Measurements from ENCODE around the gene MAPK1.
"Not testable (repeated sequence)": the region's sequence is repeated elsewhere in the genome, so short reads cannot be mapped to it uniquely, and the experiment has no call there.

Gene MAPK1

DNA sequence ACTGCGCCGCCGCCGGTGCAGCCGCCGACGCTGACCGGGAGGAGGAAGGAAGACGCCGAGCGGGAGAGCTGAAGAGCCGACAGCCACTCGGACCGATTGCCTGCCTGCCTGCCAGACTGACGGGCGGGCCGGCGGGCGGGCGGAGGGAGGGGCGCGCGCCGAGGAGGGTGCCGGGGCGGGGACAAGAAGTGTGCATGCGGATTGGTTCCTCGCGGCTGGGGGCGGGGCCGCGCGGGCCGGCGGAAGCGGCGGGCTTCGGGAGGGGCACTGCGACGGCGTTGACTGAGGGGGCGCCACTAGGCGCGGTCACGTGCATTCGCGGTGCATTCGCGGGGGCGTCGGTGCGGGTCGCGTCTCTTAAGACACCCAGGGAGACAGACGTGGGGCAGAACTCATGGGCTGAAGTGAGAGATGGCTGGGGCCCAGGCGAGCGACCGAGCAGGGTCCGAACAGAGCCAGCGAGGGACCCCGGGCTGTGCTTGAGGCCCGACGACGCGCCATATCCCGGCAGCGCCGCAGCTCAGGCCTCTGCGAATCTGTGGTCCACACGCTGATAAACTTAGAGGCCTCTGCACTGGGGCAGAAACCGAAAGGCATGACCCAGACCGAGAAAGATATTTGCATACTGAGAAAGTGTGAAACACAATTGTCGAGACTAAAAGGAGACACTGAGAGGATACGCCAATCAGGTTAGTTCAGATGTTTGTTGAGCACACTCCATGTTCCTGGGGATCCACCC is at the start of gene MAPK1:
Gene MAPK1, minus strand, starts transcription at position 118 of the 739 bp plus-strand sequence. CDS start 205 bp downstream, outside the sequence.
- DNase-seq, result no peak

DNA sequence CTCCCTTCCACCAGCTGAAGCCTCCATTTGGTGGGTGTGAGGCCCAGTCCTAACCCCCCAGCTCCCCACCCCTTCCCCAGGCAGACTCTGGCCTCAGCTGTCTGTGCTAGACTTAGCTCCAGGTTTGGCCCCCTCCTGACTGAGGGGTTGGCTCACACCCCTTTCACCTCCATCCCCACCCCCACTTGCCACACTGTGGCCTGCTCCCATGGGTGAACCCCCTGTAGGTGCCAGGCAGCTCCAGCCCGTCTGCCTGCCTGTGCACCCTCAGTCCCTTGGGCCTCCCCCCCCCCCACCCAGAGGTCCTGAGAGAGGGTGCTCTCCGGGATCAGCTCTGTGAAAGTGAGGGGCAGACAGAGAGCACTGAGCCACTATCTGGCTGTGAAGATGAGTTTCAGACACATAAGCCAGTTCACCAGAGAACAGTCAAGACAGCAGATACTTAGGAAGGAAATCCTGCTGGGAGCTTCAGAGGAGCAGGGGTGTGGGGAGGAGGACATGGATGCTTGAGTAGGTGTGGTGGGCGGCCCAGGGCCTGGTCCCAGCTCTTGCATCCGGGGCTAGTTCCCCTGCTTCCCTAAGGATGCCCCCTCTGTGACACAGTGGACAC is 49.0 kb upstream of the MAPK1 start:
- DNase-seq, result no peak

DNA sequence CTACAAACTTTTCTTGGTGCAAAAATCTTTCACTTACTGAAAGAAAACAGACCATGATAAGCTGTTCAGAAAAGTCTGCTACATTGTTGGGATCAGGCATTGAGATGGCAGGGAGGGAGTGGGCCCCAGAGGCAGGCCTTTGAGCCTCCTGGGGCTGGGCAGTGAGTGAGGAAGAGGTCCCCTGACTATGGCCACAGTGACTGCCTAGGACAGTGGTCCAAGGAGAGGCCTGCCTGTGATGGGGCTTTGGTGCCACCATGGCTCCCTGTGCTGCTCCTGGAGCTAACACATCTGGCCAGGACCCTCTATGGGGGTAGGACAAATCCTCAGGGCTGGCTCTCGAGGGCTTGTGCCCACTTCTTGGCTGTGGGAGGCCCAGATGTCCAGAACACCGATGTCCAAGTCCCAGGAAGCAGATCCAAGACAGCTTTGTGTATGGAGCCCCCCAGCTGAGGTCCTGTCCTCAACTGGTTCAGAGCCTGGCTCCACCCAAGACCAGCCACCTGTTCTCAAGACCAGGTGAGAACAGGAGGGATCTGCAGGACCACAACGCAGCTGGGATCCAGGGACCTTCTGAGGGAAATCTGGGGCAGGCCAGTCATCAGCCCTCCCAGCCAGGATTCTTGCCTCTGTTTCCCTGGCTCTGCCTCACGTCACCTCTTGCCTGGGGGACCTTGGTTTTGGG is 48.3 kb upstream of the MAPK1 start:
- no peak for DNase-seq

DNA sequence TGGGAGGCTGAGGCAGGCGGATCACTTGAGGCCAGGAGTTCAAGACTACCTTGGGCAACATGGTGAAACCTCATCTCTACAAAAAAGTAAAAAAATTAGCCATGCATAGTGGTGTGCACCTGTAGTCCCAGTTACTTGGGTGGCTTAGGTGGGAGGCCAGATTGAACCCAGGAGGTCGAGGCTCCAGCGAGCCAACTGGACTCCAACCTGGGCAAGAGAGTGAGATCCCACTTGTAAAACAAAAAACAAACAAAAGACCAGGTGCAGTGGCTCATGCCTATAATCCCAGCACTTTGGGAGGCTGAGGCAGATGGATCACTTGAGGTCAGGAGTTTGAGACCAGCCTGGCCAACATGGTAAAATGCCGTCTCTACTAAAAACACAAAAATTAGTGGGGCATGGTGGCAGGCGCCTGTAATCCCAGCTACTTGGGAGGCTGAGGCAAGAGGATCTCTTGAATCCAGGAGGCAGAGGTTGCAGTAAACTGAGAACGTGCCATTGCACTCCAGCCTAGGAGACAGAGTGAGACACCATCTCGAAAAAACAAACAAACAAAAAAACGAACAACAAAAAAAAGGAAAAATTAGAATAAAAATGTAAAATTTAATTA is 46.7 kb upstream of the MAPK1 start:
- not testable (repeated sequence) for DNase-seq

DNA sequence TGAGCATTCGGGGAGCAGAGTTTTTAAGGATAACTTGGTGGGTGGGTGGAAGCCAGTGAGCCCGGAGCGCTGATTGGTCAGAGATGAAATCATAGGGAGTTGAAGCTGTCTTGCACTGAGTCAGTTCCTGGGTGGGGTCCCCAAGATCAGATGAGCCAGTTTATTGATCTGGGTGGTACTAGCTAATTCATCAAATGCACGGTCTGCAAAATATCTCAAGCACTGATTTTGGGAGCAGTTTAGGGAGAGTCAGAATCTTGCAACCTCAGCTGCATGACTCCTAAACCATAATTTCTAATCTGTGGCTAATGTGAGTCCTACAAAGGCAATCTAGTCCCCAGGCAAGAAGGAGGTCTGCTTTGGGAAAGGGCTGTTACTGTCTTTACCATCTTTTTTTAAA is 42.9 kb upstream of the MAPK1 start:
- not testable (repeated sequence) for DNase-seq

DNA sequence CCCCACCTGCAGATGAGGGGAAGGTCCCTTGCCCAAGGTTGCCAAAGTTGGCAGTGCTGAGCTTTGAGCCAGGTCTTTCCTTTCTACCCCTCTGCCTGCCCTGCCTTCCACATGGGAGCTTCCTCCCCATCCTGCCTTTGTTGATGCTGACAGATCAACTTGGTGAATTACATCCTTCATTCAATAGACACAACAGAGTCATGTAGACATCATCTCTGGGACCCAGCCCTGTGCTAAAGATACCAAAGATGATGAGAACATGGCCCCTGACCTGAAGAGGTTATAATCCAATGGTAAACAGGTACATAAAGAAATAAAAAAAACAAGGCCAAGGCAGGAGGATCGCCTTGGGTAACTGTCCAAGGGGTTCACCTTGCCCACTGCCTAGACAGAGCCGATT is 42.4 kb upstream of the MAPK1 start:
- DNase-seq, result no peak

DNA sequence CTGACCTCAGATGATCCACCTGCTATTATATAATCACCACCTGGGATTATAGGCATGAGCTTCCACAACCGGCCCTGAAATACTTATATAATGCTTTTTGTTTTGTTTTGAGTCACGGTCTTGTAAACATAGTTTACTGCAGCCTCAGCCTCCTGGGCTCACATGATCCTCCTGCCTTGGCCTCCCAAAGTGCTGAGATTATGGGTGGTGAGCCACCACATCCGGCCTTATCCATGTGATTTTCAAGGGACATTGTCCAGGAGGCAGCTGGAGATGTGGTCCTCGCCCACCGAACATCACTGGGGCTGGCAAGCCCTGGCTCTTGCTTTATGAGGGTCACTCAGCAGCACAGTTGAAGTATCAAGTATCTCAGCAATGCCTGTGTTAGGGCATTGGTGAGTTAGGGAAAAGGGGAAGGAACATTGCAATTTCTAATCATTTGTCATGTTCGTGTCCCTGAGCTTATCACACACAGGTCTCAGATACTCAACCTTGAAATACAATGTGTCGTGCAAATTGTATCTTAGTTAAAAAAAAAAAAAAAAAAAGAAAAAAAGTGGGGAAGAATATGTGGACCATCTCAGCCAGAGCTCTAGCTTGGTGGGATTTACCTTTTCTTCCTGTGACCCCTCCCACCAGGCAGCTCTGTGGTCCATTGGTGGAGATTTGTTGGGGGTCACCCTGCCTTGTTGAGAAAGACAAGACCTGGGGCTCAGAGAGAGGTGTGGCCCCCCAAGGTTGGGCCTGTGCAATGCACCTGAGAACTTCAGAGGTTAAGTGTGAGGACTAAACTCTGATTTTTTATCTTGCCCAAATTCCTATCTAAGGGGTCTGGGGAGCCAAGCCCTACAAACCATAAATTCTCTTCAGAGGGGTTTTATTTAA is 40.4 kb upstream of the MAPK1 start:
- no peak for DNase-seq

DNA sequence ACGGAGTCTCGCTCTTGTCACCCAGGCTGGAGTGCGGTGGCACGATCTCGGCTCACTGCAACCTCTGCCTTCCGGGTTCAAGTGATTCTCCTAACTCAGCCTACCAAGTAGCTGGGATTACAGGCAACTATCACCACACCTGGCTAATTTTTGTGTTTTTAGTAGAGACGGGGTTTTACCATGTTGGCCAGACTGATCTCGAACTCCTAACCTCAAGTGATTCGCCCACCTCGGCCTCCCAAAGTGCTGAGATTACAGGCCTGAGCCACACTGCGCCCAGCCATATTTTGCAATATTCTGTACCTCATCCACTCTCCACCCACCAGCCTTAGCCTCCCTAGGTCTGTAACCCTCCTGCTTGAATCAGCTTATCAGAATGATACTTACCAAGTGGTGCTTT is 37.8 kb upstream of the MAPK1 start:
- not testable (repeated sequence) for DNase-seq

DNA sequence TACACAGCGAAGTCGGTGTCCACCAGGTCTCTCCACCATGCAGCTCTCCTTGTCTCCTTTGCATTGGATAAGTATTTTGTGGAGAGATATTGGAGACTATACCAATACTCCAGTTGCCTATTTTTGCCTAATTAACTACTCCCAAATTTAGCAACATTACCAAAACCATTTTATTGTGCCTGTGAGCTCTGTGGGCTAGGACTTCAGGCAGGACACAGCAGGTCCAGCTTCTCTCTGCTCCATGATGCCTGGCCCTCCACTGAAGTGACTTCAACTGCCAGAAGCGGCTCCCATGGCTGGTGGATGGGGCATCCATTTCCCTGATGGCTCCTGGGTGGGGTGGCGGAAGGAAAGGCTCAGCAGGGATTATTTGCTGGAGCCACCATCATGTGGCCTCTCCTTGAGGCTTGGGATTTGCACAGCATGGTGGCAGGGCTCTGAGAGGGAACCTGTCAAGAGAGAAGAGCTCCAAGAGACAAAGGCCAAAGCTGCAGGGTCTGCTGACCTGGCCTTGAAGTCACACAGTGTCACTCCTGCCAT is 36.9 kb upstream of the MAPK1 start:
- no peak for DNase-seq

DNA sequence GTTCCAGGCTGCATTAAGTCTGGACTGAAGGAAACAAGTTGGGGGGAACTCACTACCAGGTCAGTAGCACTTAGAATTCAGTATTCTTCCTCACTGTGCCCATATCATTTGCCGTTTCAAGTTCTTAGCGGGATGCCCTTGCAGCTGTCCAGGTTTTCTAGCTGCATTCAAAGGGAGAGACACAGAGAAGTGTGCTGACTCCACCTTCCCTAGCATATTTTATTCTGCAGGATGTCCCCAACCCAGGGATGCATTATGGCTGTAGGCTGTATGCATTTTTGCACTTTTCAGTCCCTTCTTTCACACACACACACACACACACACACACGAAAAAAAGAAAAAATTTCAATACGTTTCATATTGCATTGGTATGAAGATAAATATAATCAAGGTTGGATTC is 35.8 kb upstream of the MAPK1 start:
- no peak for DNase-seq

DNA sequence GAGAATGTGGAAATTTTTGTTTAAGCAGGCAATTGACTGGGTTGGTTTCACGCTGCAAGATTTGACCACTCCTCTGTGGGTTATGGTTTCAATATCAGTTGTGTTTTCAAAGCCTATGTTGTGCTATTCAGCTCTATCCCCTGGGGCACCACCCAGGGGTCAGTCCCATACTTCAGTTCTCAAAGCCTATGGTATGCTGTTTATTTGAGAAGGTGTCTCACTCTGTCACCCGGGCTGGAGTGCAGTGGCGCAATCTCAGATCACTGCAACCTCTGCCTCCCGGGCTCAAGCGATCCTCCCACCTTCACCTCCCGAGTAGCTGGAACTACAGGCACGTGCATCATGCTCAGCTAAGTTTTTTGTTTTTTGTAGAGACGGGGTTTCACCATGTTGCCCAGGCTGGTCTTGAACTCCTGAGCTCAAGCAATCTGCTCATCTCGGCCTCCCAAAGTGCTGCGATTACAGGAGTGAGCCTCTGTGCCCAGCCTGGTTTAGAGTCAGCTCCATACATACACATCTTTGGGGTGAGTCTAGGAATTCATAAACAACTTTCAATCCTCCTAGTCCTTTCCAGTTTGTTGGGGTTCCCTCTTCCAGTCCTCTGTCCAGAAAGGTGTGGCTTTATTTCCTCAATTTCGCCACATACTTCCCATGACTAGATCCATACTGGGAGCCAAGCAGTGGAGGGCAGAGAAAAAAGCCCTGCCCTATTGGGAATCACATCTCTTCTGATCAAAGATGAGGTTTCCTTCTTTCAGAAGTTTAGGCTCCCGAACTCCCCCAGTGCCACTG is 35.0 kb upstream of the MAPK1 start:
- no peak for DNase-seq

DNA sequence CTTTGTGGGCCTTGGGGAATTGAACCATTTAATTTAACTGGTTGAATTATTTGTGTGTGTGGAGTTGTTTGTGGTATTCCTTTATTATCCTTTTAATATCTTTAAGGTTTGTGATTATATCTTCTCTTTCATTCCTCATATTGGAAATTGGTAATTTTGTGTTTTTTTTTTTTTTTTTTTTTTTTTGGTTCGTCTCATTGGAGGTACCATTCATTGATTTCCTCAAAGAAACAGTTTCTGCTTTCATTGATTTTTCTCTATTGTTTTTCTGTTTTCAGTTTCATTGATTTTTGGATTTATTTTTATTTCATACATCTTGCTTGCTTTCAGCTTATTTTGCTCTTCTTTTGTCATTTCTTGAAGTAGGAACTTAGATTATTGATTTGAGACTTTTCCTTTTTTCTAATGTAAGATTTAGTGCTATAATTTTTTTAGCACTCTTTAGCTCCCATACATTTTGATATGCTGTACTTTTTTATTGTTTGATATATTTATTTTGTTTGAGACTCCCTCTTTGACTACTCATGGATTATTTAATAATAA is 31.0 kb upstream of the MAPK1 start:
- no peak for DNase-seq

DNA sequence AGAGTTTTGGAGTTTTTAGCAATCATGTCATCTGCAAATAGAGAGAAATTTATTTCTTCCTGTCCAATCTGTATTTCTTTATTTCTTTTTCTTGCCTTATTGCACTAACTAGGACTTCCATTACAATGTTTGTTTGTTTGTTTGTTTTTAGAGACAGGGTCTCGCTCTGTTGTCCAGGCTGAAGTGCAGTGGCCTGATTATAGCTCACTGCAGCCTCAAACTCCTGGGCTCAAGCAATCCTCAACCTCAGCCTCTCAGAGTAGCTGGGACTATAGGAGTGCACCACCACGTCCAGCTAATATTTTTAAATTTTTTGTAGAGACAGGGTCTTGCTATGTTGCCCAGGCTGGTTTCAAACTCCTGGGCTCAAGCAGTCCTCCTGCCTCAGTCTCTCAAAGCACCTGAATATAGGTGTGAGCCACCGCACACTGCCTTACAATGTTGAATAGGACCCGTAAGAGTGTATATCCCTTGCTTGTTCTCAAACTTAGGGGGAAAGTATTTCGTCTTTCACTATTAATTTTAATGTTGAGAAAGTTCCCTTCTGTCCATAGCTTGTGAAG is 29.6 kb upstream of the MAPK1 start:
- no peak for DNase-seq

DNA sequence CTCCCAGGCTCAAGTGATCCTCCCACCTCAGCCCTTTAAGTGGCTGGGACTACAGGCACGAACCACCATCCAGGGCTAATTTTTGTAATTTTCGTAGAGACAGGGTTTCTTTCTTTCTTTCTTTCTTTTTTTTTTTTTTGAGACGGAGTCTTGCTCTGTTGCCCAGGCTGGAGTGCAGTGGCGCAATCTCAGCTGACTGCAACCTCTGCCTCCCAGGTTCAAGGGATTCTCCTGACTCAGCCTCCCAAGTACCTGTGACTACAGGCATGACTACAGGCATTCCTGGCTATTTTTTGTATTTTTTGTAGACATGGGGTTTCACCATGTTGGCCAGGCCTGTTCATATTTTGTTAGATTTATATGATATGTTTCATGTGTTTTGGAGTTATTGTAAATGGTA is 28.8 kb upstream of the MAPK1 start:
- DNase-seq, result not testable (repeated sequence)

DNA sequence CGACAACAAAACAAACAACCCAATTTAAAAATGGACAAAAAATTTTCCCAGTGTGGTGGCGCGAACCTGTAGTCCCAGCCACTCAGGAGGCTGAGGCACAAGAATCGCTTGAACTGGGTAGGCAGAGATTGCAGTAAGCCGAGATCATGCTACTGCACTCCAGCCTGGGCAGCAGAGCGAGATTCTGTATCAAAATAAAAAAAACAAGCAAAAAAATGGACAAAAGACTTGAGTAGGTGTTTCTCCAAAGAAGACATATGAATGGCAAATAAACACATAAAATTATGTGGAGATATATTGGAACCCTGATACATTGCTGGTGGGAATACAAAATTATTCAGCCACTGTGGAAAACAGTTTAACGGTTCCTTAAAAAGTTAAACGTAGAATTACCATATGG is 27.4 kb upstream of the MAPK1 start:
- no peak for DNase-seq

DNA sequence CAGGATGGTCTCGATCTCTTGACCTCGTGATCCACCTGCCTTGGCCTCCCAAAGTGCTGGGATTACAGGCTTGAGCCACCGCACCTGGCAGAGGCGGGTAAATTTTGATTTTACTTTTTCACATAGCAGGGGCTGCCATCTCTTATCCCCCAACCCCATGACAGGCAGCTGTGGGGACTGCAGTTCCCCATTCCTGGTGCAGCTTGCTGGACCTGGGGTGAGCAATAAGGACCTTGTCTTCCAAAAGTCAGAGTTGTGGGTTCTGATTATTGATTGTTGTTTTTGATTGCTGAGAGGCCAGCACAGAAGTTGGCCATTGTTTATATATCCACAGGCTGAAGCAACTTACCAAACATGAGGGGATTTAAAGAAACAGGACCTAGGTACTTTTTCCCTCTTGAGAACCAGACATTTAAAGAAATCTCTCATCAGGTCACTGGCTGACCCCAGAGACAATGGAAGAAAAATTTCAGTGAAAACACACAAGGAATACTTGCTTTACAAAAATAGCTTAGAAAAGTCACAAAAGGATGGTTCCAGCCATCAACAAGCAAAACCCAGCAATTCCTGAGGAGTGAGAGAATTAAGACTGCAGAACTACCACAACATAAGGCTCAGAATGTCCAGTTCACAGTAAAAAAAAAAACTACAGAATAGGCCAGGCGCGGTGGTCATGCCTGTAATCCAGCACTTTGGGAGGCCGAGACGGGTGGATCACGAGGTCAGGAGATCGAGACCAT is 22.0 kb upstream of the MAPK1 start:
- DNase-seq, result no peak

DNA sequence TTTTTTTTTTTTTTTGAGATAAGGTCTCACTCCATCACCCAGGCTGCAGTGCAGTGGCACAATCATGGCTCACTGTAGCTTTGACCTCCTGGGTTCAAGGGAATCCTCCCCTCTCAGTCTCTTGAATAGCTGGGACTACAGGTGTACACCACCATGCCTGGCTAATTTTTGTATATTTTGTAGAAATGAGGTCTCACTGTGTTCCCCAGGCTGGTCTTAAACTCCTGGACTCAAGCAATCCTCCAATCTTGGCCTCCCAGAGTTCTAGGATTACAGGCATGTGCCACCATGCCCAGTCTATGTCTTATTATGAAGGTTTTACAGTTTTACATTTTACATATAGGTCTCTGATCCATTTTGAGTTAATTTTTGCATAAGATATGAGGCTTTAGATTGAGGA is 20.4 kb upstream of the MAPK1 start:
- DNase-seq, result no peak

DNA sequence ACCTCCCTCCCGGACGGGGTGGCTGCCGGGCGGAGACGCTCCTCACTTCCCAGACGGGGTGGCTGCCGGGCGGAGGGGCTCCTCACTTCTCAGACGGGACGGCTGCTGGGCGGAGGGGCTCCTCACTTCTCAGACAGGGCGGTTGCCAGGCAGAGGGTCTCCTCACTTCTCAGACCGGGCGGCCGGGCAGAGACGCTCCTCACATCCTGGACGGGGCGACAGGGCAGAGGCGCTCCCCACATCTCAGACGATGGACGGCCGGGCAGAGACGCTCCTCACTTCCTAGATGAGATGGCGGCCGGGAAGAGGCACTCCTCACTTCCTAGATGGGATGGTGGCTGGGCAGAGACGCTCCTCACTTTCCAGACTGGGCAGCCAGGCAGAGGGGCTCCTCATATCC is 16.5 kb upstream of the MAPK1 start:
- DNase-seq, result not testable (repeated sequence)

DNA sequence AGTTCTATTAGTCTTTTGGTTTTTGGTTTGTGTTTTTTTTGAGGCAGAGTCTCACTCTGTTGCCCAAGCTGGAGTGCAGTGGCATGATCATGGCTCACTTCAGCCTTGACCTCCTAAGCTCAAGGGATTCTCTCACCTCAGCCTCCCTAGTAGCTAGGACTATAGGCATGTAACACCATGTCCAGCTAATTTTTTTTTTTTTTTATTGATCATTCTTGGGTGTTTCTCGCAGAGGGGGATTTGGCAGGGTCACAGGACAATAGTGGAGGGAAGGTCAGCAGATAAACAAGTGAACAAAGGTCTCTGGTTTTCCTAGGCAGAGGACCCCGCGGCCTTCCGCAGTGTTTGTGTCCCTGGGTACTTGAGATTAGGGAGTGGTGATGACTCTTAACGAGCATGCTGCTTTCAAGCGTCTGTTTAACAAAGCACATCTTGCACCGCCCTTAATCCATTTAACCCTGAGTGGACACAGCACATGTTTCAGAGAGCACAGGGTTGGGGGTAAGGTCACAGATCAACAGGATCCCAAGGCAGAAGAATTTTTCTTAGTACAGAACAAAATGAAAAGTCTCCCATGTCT is 15.4 kb upstream of the MAPK1 start:
- not testable (repeated sequence) for DNase-seq
